ENCODE measurements around the gene TMEM87B.
"Not testable (repeated sequence)": the region's sequence is repeated elsewhere in the genome, so short reads cannot be mapped to it uniquely, and the experiment has no call there.

Gene TMEM87B

DNA sequence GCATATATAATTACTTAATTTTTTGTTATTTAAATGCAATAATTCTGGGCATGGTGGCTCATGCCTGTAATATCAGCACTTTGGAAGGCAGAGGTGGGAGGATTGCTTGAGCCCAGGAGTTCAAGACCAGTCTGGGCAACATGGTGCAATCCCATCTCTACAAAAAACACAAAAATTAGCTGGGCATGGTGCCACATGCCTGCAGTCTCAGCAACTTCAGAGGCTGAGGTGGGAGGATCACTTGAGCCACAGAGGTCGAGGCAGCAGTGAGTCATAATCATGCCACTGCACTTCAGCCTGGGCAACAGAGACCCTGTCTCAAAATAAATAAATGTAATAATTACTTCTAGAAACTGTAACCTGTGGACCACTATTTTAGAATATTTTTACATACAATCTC is 21.5 kb upstream of the TMEM87B start:
- H3K4me3 ChIP-seq (ENCODE audit: low read depth, low read length): no peak overlapping the region
- TF ChIP-seq, protein P1, sequence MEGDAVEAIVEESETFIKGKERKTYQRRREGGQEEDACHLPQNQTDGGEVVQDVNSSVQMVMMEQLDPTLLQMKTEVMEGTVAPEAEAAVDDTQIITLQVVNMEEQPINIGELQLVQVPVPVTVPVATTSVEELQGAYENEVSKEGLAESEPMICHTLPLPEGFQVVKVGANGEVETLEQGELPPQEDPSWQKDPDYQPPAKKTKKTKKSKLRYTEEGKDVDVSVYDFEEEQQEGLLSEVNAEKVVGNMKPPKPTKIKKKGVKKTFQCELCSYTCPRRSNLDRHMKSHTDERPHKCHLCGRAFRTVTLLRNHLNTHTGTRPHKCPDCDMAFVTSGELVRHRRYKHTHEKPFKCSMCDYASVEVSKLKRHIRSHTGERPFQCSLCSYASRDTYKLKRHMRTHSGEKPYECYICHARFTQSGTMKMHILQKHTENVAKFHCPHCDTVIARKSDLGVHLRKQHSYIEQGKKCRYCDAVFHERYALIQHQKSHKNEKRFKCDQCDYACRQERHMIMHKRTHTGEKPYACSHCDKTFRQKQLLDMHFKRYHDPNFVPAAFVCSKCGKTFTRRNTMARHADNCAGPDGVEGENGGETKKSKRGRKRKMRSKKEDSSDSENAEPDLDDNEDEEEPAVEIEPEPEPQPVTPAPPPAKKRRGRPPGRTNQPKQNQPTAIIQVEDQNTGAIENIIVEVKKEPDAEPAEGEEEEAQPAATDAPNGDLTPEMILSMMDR (IDR thresholded peaks at IDR 0.05; ENCODE audit: low read depth, low read length): no peak

DNA sequence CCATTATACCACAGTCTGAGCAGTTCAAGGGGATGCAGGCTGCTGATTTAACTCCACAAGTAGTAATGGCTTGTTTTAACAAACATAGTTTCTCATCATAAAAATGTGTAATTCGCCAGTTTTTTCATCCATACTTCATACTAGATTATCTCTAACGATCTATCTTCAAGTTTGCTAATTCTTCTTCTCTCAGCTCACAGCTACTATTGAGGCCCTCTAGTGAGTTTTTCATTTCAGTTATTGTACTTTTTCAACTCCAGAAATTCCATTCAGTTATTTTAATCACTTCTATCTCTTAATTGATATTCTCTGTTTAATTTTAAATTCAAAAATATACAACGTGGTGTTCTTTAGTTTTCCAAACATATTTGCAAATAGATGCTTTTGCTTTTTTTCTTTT is 20.1 kb upstream of the TMEM87B start:
- TF ChIP-seq, protein P1 (IDR thresholded peaks at IDR 0.05; ENCODE audit: low read depth, low read length): no peak

GRCh38 chr2:112035786-112036185 is 19.3 kb upstream of the TMEM87B start:
- H3K4me3 ChIP-seq (ENCODE audit: low read depth, low read length): no peak overlapping the region
- TF ChIP-seq, protein P1 (IDR thresholded peaks at IDR 0.05; ENCODE audit: low read depth, low read length): no peak

More for the DNA sequence above, 20.1 kb upstream of the TMEM87B start:
- no peak overlapping the region for H3K4me3 ChIP-seq (ENCODE audit: low read depth, low read length)

DNA sequence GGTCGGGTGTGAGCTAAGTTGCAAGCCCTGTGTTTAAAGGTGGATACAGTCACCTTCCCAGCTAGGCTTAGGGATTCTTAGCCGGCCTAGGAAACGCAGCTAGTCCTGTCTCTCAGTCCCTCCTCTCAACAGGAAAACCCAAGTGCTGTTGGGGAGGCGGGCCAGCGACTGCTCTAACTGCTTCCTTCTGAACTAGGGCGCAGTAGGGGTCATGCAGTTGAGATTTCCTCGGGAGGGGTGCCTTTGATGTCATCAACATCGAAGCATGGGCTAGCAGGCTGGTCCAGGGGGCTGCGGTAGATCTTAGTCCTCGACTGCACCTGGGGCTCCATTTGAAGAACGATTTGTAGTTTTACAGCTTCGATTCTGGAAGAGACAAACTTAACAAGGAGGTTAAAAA is 15.5 kb upstream of the TMEM87B start:
- not testable (repeated sequence) for H3K4me3 ChIP-seq (ENCODE audit: low read depth, low read length)

DNA sequence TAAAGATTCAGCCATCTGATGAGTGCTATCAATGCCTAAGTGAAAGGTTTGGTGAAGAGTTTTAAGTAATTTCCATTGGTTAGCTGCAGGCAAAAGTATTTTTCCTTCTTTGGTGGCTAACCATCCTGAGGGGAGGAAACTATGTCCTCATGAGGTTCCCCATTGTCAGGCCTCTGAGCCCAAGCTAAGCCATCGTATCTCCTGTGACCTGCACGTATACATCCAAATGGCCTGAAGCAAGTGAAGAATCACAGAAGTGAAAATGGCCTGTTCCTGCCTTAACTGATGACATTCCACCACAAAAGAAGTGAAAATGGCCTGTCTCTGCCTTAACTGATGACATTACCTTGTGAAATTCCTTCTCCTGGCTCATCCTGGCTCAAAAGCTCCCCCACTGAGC is 15.0 kb upstream of the TMEM87B start:
- H3K4me3 ChIP-seq (ENCODE audit: low read depth, low read length): not testable (repeated sequence)

GRCh38 chr2:112041460-112041859 is 13.6 kb upstream of the TMEM87B start:
- H3K4me3 ChIP-seq (ENCODE audit: low read depth, low read length): not testable (repeated sequence)

- TF ChIP-seq, protein P1 (IDR thresholded peaks at IDR 0.05; ENCODE audit: low read depth, low read length): no peak
- H3K4me3 ChIP-seq (ENCODE audit: low read depth, low read length): no peak overlapping the region
Observed at GRCh38 chr2:112045446-112046014, 9.5 kb upstream of the TMEM87B start.

DNA sequence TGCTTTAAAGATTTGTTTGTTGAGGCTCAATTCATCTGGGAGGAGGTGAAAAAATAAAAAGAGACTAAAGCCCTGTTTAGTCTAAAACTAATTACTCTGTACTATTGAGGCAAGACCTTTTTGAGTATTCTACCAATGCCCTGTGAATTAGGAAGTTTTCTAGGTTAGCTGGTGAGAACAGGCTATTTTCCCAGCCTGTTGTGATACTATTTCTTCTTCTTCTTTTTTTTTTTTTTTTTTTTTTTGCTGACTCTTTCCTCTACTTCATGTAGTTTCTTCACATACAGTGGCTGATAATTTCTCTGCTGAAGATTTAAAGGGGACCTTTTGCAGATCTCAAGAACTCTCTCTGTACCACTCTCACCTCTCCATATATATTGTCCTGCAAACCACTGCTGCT is 8.8 kb upstream of the TMEM87B start:
- H3K4me3 ChIP-seq (ENCODE audit: low read depth, low read length): no peak overlapping the region
- TF ChIP-seq, protein P1 (IDR thresholded peaks at IDR 0.05; ENCODE audit: low read depth, low read length): no peak

GRCh38 chr2:112047537-112048235 is 7.4 kb upstream of the TMEM87B start:
- H3K4me3 ChIP-seq (ENCODE audit: low read depth, low read length): no peak overlapping the region
- TF ChIP-seq, protein P1 (IDR thresholded peaks at IDR 0.05; ENCODE audit: low read depth, low read length): no peak
